ENCODE results near the gene PTK7. TPM values are rescaled to one million over a fixed set of nuclear protein-coding genes. Genes with fewer than 3 reads are reported as not detected.
A peak's percentile ranks its signal among the peaks of the same experiment; 100 is the strongest.

Gene PTK7
- total and polyA plus RNA-seq, 2 of the 8 experiments (the other 6 are each of a cell fraction or from before 2014, with no cell fraction given), result 110 to 138 TPM

- Histone ChIP-seq H4K5ac (ENCODE audit: insufficient read length, low read depth, low read length) (no peak overlapping the region), H3K79me1 (ENCODE audit: low read depth, low read length) (no peaks in the 10 kb centered on the region), H2AFZ (ENCODE audit: low read length) (no peak overlapping the region), H4K20me1 (replicated peaks in 1 of 2; ENCODE audit: control insufficient read depth in 1 of 2, insufficient read depth in 2 of 2, low read length in 2 of 2) (no peaks in the 10 kb centered on the region), H3K56ac (replicated peaks; ENCODE audit: insufficient read length, low read depth, low read length) (no peak overlapping the region), H2BK12ac (ENCODE audit: low read depth, low read length) (0 out of 2 replicates have a peak overlapping the region, but pooled peaks have one; percentile 27), H2BK20ac (ENCODE audit: low read length) (no peak overlapping the region), H3K18ac (ENCODE audit: extremely low read depth, low read length) (no peak overlapping the region), H3K4ac (replicated peaks; ENCODE audit: insufficient read length, low read depth, low read length) (no peak overlapping the region), H3K14ac (ENCODE audit: insufficient read length) (no peak overlapping the region), H2BK5ac (ENCODE audit: low read depth, low read length) (no peak overlapping the region), H2AK5ac (ENCODE audit: low read depth, low read length) (no peak overlapping the region), H3K9ac (replicated peaks in 1 of 4; ENCODE audit: extremely low read depth in 1 of 4, low read depth in 3 of 4, low read length in 3 of 4) (no peak overlapping the region), H3K36me3 (ENCODE audit: control insufficient read depth in 2 of 4, insufficient read depth in 4 of 4, low read length in 3 of 4) (no peaks in the 10 kb centered on the region), H4K8ac (ENCODE audit: extremely low read depth, insufficient read depth, low read length) (no peak overlapping the region), H3K27ac (ENCODE audit: low read depth, low read length) (no peak overlapping the region), H3K9me3 (ENCODE audit: insufficient read depth in 2 of 2, low read depth in 1 of 2, low read length in 1 of 2) (no peaks in the 10 kb centered on the region), H3K4me3 (ENCODE audit: extremely low read depth in 1 of 4, insufficient read depth in 2 of 4, low read depth in 3 of 4, low read length in 4 of 4) (no peak overlapping the region), H2BK15ac (ENCODE audit: low read length) (no peak overlapping the region), H4K91ac (replicated peaks; ENCODE audit: insufficient read length, low read length) (peak overlapping the region; percentile 22), H3K27me3 (replicated peaks in 1 of 4; ENCODE audit: control insufficient read depth in 3 of 4, extremely low read depth in 1 of 4, insufficient read depth in 3 of 4, low read length in 3 of 4) (no peaks in the 10 kb centered on the region), H3K4me2 (ENCODE audit: insufficient read depth in 1 of 2, low read depth in 2 of 2, low read length in 2 of 2) (no peak overlapping the region), H3K23me2 (ENCODE audit: low read depth, low read length) (no peaks in the 10 kb centered on the region; the same call in 1 of the 2 replicates), H2BK120ac (replicated peaks; ENCODE audit: low read depth, low read length) (no peak overlapping the region), H3K4me1 (replicated peaks in 1 of 4; ENCODE audit: control insufficient read depth in 3 of 4, insufficient read depth in 4 of 4, low read length in 3 of 4) (no peaks in the 10 kb centered on the region), H3K79me2 (ENCODE audit: control insufficient read depth in 1 of 2, insufficient read depth in 2 of 2, low read length in 2 of 2) (no peaks in the 10 kb centered on the region), H3K23ac (ENCODE audit: insufficient read length) (no peak overlapping the region)
- TF ChIP-seq TAF1 (IDR thresholded peaks at IDR 0.05; ENCODE audit: low read depth, low read length) (no peak), ATF3 (IDR thresholded peaks at IDR 0.05; ENCODE audit: insufficient read depth, low read depth, low read length) (no peak), TAF7 (optimal IDR thresholded peaks at IDR 0.05; ENCODE audit: borderline replicate concordance, low read depth, low read length) (no peak), SIN3A (conservative IDR thresholded peaks at IDR 0.05 in 1 of 2, IDR thresholded peaks at IDR 0.05 in 1 of 2; ENCODE audit: low read depth in 1 of 2, low read length in 2 of 2) (no peak), YY1 (IDR thresholded peaks at IDR 0.05; ENCODE audit: low read depth, low read length) (no peak), POLR2AphosphoS5 (IDR thresholded peaks at IDR 0.05; ENCODE audit: low read depth, low read length) (no peak), SP4 (IDR thresholded peaks at IDR 0.05; ENCODE audit: low read length) (no peak), POU5F1 (IDR thresholded peaks at IDR 0.05; ENCODE audit: low read depth, low read length) (no peak), SAP30 (IDR thresholded peaks at IDR 0.05; ENCODE audit: insufficient read depth, insufficient replicate concordance, low read length) (no peak), SIRT6 (IDR thresholded peaks at IDR 0.05; ENCODE audit: low read length) (no peak), TBP (IDR thresholded peaks at IDR 0.05; ENCODE audit: low read depth, low read length) (no peak), SP1 (IDR thresholded peaks at IDR 0.05; ENCODE audit: low read depth, low read length) (no peak)
- 89% methylated on average over 17 of the region's 17 CpGs; no CpG with 5 or more reads in 1 of the 2 experiments for WGBS, 2 experiments (ENCODE audit: extremely low coverage in 1 of 2, insufficient coverage in 1 of 2, insufficient read length in 1 of 2, insufficient replicate concordance in 2 of 2, low coverage in 1 of 2, low lambda C conversion rate in 2 of 2, missing lambda C conversion rate in 1 of 2)
- FAIRE-seq (no peak), DNase-seq (ENCODE audit: low read depth in 1 of 2, low spot score in 2 of 2) (no peak)
- ChIA-PET POLR2A (ENCODE audit: partially characterized antibody) (interaction anchor here (0.9 to 2.1 kb wide), 7 partner anchors 18 to 33 kb away, joined by 3 to 8 read pairs (median 4); partner anchors contain the start of gene SRF), CTCF (ENCODE audit: partially characterized antibody) (interaction anchor here (0.8 to 1.0 kb wide), 2 partner anchors 11 to 27 kb away, joined by 3 read pairs; no protein-coding TSS in a partner anchor)
These were observed 127.1 kb downstream of the PTK7 start for GRCh38 chr6:43203029-43203717.
